Loucy (cell line): ENCODE measurements around the gene RESP18.

ENCODE experiments used
- H2AFZ ChIP-seq: fragments of 200-600 bp; sonication (generic); 2 replicates; pipeline ENCODE4 v1.6.0; 2016; ENCODE audit warnings: antibody characterized with exemption, mild to moderate bottlenecking, low read length, moderate library complexity
- H3F3A ChIP-seq: fragments of 200-600 bp; 2 replicates; pipeline ENCODE4 v1.6.0; 2016; ENCODE audit warnings: antibody characterized with exemption, low read depth, mild to moderate bottlenecking
- H3K27me3 ChIP-seq: fragments of 200-600 bp; sonication (generic); 2 replicates; pipeline ENCODE4 v1.6.1; 2014; ENCODE audit warnings: low read length, mild to moderate bottlenecking; ENCODE audit not compliant: insufficient read depth, poor library complexity, severe bottlenecking
- H3K36me3 ChIP-seq: fragments of 200-600 bp; sonication (generic); 2 replicates; pipeline ENCODE4 v1.6.1; 2016; ENCODE audit warnings: low read length; ENCODE audit not compliant: insufficient read depth
- H3K4me1 ChIP-seq: fragments of 200-600 bp; sonication (generic); 2 replicates; pipeline ENCODE4 v1.5.1; 2014; ENCODE audit warnings: low read length, mild to moderate bottlenecking; ENCODE audit not compliant: insufficient read depth, poor library complexity, severe bottlenecking
- H3K4me2 ChIP-seq: fragments of 200-600 bp; sonication (generic); 2 replicates; pipeline ENCODE4 v1.6.0; 2014; ENCODE audit warnings: antibody characterized with exemption, low read length, low read depth, mild to moderate bottlenecking; ENCODE audit not compliant: poor library complexity, severe bottlenecking
- H3K4me3 ChIP-seq: fragments of 200-600 bp; sonication (generic); 2 replicates; pipeline ENCODE4 v1.5.1; 2014; ENCODE audit warnings: low read length, mild to moderate bottlenecking, mixed read lengths; ENCODE audit not compliant: poor library complexity, severe bottlenecking
- H3K79me2 ChIP-seq: fragments of 200-600 bp; sonication (generic); 2 replicates; pipeline ENCODE4 v1.6.1; 2014; ENCODE audit warnings: low read length; ENCODE audit not compliant: insufficient read depth
- H3K9ac ChIP-seq: fragments of 200-600 bp; sonication (generic); 2 replicates; pipeline ENCODE4 v1.6.0; 2014; ENCODE audit warnings: mild to moderate bottlenecking, low read depth, low read length, moderate library complexity; ENCODE audit not compliant: poor library complexity, severe bottlenecking
- H3K9me2 ChIP-seq: fragments of 200-600 bp; sonication (generic); replicated peaks from 2 replicates; pipeline ENCODE4 v1.6.1; 2016; ENCODE audit warnings: low read depth, low read length, mixed read lengths
- H3K9me3 ChIP-seq: fragments of 200-600 bp; sonication (generic); 2 replicates; pipeline ENCODE4 v1.6.1; 2014; ENCODE audit warnings: mild to moderate bottlenecking, antibody characterized with exemption, low read length, low read depth; ENCODE audit not compliant: insufficient read depth
- H4K20me1 ChIP-seq: fragments of 200-600 bp; sonication (generic); 2 replicates; pipeline ENCODE4 v1.6.0; 2014; ENCODE audit warnings: antibody characterized with exemption, low read length, mild to moderate bottlenecking; ENCODE audit not compliant: insufficient read depth, poor library complexity, severe bottlenecking
- CTCF ChIP-seq: fragments of 200-600 bp; sonication (generic); conservative IDR thresholded peaks from 2 replicates; pipeline ENCODE4 v1.5.1; 2014; ENCODE audit warnings: mild to moderate bottlenecking, antibody characterized with exemption, low read length
- EZH2phosphoT487 ChIP-seq: fragments of 200-600 bp; IDR thresholded peaks from 2 replicates; pipeline ENCODE4 v1.6.1; 2018; ENCODE audit warnings: antibody characterized with exemption, mild to moderate bottlenecking, moderate library complexity, borderline replicate concordance

The RESP18 gene

GRCh38 chr2:219356834-219357233, 24.3 kb upstream of the RESP18 start:
- Histone ChIP-seq H3K27me3 (no peaks in the 10 kb centered on the region), H3K79me2 (no peaks in the 10 kb centered on the region), H3K4me3 (no peak overlapping the region), H3K9ac (no peak overlapping the region), H2AFZ (no peak overlapping the region), H3K4me2 (no peak overlapping the region), H3F3A (no peaks in the 10 kb centered on the region), H3K4me1 (no peaks in the 10 kb centered on the region), H4K20me1 (no peaks in the 10 kb centered on the region), H3K9me3 (no peaks in the 10 kb centered on the region), H3K9me2 (no peaks in the 10 kb centered on the region), H3K36me3 (no peaks in the 10 kb centered on the region)
- TF ChIP-seq EZH2phosphoT487: no peak

GRCh38 chr2:219354582-219354981, 22.0 kb upstream of the RESP18 start:
- no peaks in the 10 kb centered on the region for H3K9me2 ChIP-seq
- H3K27me3 ChIP-seq: no peaks in the 10 kb centered on the region
- H3K4me1 ChIP-seq: no peaks in the 10 kb centered on the region
- no peaks in the 10 kb centered on the region for H4K20me1 ChIP-seq
- no peak overlapping the region for H3K9ac ChIP-seq
- H3K36me3 ChIP-seq: no peaks in the 10 kb centered on the region
- H3K9me3 ChIP-seq: no peaks in the 10 kb centered on the region
- H3K79me2 ChIP-seq: no peaks in the 10 kb centered on the region
- TF ChIP-seq CTCF (no peak), EZH2phosphoT487 (no peak)
- no peak overlapping the region for H2AFZ ChIP-seq
- no peak overlapping the region for H3K4me2 ChIP-seq
- H3K4me3 ChIP-seq: no peak overlapping the region
- no peaks in the 10 kb centered on the region for H3F3A ChIP-seq

GRCh38 chr2:219353129-219353528, 20.6 kb upstream of the RESP18 start:
- Histone ChIP-seq H3K9me2 (no peaks in the 10 kb centered on the region), H3K36me3 (no peaks in the 10 kb centered on the region), H3K4me1 (no peaks in the 10 kb centered on the region), H3K79me2 (no peaks in the 10 kb centered on the region), H3K27me3 (no peaks in the 10 kb centered on the region), H3K4me2 (no peak overlapping the region), H4K20me1 (no peaks in the 10 kb centered on the region), H3F3A (no peaks in the 10 kb centered on the region), H3K9me3 (no peaks in the 10 kb centered on the region), H3K9ac (no peak overlapping the region), H2AFZ (no peak overlapping the region), H3K4me3 (no peak overlapping the region)
- TF ChIP-seq EZH2phosphoT487: no peak
- no peak for TF ChIP-seq CTCF

- Histone ChIP-seq H3K9me3 (no peaks in the 10 kb centered on the region), H3K4me1 (no peaks in the 10 kb centered on the region), H4K20me1 (no peaks in the 10 kb centered on the region), H3K4me3 (no peak overlapping the region), H3K4me2 (no peak overlapping the region), H2AFZ (no peak overlapping the region), H3F3A (no peaks in the 10 kb centered on the region), H3K27me3 (no peaks in the 10 kb centered on the region), H3K36me3 (no peaks in the 10 kb centered on the region), H3K9ac (no peak overlapping the region), H3K9me2 (no peaks in the 10 kb centered on the region), H3K79me2 (no peaks in the 10 kb centered on the region)
- TF ChIP-seq CTCF (peak; percentile 85), EZH2phosphoT487 (no peak)
Measured at GRCh38 chr2:219352448-219353023, 20.0 kb upstream of the RESP18 start.
